Measurements from ENCODE around the gene CARD9.
A peak's percentile ranks its signal among the peaks of the same experiment; 100 is the strongest.

CARD9 gene

DNA sequence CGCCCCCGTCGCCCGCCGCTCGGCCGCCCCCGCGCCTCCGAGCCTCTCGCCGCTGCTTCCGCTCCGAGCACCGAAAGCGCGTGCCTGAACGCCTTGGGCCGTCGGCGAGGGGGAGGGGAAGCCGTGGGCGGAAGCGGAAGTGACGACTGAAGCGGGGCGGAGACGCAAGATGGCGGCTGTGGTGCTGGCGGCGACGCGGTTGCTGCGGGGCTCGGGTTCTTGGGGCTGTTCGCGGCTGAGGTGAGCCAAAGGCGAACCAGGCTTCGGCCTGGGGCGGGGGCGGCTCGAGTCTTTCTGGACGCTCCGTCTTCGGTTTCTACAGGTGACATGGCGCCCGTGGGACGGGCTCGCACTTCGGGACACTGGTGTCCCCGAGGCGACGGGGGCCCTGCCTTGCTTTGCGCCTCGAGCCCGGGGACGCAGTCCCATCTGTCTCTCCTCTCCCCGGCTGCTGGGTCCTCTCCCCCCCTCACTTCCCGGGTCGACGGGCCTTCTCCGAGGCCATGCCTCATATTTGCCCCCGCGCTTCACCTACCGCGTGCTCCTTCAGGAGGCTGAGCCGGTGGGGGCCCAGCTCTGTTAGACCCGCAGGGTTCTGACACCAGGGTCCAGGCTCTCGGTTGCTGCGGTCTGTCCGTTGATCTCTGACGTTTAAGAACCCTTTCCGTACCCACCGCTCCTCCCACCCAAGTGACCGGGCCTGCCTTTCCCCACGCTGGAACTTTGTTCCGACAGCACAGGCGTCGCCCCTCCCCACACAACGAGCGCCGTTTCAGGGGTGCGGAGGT is 37.2 kb upstream of the CARD9 start, which contains the start of the genes ENTR1 and PMPCA (continued):
- TF ChIP-seq, protein P1, sequence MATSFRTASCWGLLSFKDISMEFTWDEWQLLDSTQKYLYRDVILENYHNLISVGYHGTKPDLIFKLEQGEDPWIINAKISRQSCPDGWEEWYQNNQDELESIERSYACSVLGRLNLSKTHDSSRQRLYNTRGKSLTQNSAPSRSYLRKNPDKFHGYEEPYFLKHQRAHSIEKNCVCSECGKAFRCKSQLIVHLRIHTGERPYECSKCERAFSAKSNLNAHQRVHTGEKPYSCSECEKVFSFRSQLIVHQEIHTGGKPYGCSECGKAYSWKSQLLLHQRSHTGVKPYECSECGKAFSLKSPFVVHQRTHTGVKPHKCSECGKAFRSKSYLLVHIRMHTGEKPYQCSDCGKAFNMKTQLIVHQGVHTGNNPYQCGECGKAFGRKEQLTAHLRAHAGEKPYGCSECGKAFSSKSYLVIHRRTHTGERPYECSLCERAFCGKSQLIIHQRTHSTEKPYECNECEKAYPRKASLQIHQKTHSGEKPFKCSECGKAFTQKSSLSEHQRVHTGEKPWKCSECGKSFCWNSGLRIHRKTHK (tag by site-specific recombination; IDR thresholded peaks at IDR 0.05): no peak
- TF ChIP-seq ZNF10 (tag by site-specific recombination; IDR thresholded peaks at IDR 0.05) (no peak), ZNF354C (tag by site-specific recombination; IDR thresholded peaks at IDR 0.05; ENCODE audit: borderline replicate concordance, low read depth) (no peak), ZNF791 (tag by site-specific recombination; IDR thresholded peaks at IDR 0.05) (no peak), ZNF768 (tag by site-specific recombination; IDR thresholded peaks at IDR 0.05) (no peak), ZNF155 (tag by site-specific recombination; IDR thresholded peaks at IDR 0.05) (no peak), ZNF626 (tag by site-specific recombination; IDR thresholded peaks at IDR 0.05) (no peak), ZBTB21 (tag by site-specific recombination; IDR thresholded peaks at IDR 0.05) (0 out of 2 replicates have a peak, but pooled peaks have one; percentile 32), ZBTB48 (tag by site-specific recombination; IDR thresholded peaks at IDR 0.05) (peak; percentile 65; the same call in 1 of the 2 replicates), ZEB2 (tag by site-specific recombination; IDR thresholded peaks at IDR 0.05) (peak; percentile 72), ZNF692 (tag by site-specific recombination; IDR thresholded peaks at IDR 0.05) (peak; percentile 58; the same call in 1 of the 2 replicates), ZNF16 (tag by site-specific recombination; IDR thresholded peaks at IDR 0.05; ENCODE audit: low read depth) (no peak), ZBTB10 (tag by site-specific recombination; IDR thresholded peaks at IDR 0.05) (peak; percentile 53; the same call in 1 of the 2 replicates), RBAK (tag by site-specific recombination; IDR thresholded peaks at IDR 0.05) (no peak), ZBTB20 (tag by site-specific recombination; IDR thresholded peaks at IDR 0.05) (peak; percentile 81), ZNF302 (tag by site-specific recombination; IDR thresholded peaks at IDR 0.05; ENCODE audit: low read depth) (no peak), ZNF529 (tag by site-specific recombination; IDR thresholded peaks at IDR 0.05; ENCODE audit: insufficient replicate concordance) (no peak), ZNF292 (tag by site-specific recombination; IDR thresholded peaks at IDR 0.05; ENCODE audit: borderline replicate concordance, low read depth) (no peak), ZNF621 (tag by site-specific recombination; IDR thresholded peaks at IDR 0.05) (no peak), KLF8 (tag by site-specific recombination; IDR thresholded peaks at IDR 0.05) (peak; percentile 56; the same call in 1 of the 2 replicates), PRDM6 (tag by site-specific recombination; IDR thresholded peaks at IDR 0.05) (no peak), ZBTB8A (tag by site-specific recombination; IDR thresholded peaks at IDR 0.05) (peak; percentile 43; the same call in 1 of the 2 replicates), ZBTB26 (tag by site-specific recombination; optimal IDR thresholded peaks at IDR 0.05) (peak; percentile 88), ZNF221 (tag by site-specific recombination; IDR thresholded peaks at IDR 0.05; ENCODE audit: borderline replicate concordance) (no peak)
- TF ChIP-seq, protein P2, sequence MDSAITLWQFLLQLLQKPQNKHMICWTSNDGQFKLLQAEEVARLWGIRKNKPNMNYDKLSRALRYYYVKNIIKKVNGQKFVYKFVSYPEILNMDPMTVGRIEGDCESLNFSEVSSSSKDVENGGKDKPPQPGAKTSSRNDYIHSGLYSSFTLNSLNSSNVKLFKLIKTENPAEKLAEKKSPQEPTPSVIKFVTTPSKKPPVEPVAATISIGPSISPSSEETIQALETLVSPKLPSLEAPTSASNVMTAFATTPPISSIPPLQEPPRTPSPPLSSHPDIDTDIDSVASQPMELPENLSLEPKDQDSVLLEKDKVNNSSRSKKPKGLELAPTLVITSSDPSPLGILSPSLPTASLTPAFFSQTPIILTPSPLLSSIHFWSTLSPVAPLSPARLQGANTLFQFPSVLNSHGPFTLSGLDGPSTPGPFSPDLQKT (IDR thresholded peaks at IDR 0.05; ENCODE audit: borderline replicate concordance, low read depth, low read length): no peak; the same call in 1 of the 2 replicates
- TF ChIP-seq, protein P3, sequence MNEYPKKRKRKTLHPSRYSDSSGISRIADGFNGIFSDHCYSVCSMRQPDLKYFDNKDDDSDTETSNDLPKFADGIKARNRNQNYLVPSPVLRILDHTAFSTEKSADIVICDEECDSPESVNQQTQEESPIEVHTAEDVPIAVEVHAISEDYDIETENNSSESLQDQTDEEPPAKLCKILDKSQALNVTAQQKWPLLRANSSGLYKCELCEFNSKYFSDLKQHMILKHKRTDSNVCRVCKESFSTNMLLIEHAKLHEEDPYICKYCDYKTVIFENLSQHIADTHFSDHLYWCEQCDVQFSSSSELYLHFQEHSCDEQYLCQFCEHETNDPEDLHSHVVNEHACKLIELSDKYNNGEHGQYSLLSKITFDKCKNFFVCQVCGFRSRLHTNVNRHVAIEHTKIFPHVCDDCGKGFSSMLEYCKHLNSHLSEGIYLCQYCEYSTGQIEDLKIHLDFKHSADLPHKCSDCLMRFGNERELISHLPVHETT (tag by site-specific recombination; IDR thresholded peaks at IDR 0.05): peak; percentile 61

Data from HEK293 (cell line).